Fibroblast of lung (primary cell): Measurements from ENCODE around the gene USP1. TPM values are rescaled to one million over a fixed set of nuclear protein-coding genes. Genes with fewer than 3 reads are reported as not detected.
A peak's percentile ranks its signal among the peaks of the same experiment; 100 is the strongest.

Source experiments
- DNase-seq, 2 donors: peaks; one replicate each; pipeline versions ENCODE4 v3.0.0 to v3.0.0-alpha.2; 2010; ENCODE audit warnings: low read depth in 2 of 2
- H2AFZ ChIP-seq: 2 replicates; pipeline ENCODE4 v1.5.1; 2012; ENCODE audit warnings: low read length, control low read depth, inconsistent platforms
- H3K27ac ChIP-seq: 2 replicates; pipeline ENCODE4 v1.5.1; 2011; ENCODE audit warnings: low read length, control low read depth; ENCODE audit not compliant: insufficient read depth
- H3K27me3 ChIP-seq: 2 replicates; pipeline ENCODE4 v1.5.1; 2011; ENCODE audit warnings: mild to moderate bottlenecking, low read length; ENCODE audit not compliant: control insufficient read depth, insufficient read depth
- H3K36me3 ChIP-seq: 2 replicates; pipeline ENCODE4 v1.5.1; 2011; ENCODE audit warnings: low read length; ENCODE audit not compliant: control insufficient read depth, insufficient read depth
- H3K4me1 ChIP-seq: 2 replicates; pipeline ENCODE4 v1.5.1; 2011; ENCODE audit warnings: low read length; ENCODE audit not compliant: control insufficient read depth, insufficient read depth; ENCODE audit errors: extremely low read depth
- H3K4me2 ChIP-seq: 2 replicates; pipeline ENCODE4 v1.5.1; 2011; ENCODE audit warnings: low read length, control low read depth; ENCODE audit not compliant: insufficient read depth; ENCODE audit errors: extremely low read depth
- H3K4me3 ChIP-seq, 4 experiments: fragments of 200-600 bp in 1 of 4; sonication (generic) in 1 of 4; replicated peaks in 1 of 4; 2 replicates each; pipeline ENCODE4 v1.5.1; 2011 to 2016; ENCODE audit warnings: low read length in 4 of 4, low read depth in 3 of 4, mild to moderate bottlenecking in 3 of 4, control low read depth in 2 of 4, inconsistent platforms in 1 of 4, mixed read lengths in 1 of 4; ENCODE audit not compliant: insufficient read depth in 1 of 4; ENCODE audit errors: control extremely low read depth in 1 of 4
- H3K79me2 ChIP-seq: 2 replicates; pipeline ENCODE4 v1.5.1; 2012; ENCODE audit warnings: mild to moderate bottlenecking, low read length, inconsistent platforms; ENCODE audit not compliant: control insufficient read depth, insufficient read depth
- H3K9ac ChIP-seq: 2 replicates; pipeline ENCODE4 v1.5.1; 2011; ENCODE audit warnings: mild to moderate bottlenecking, low read length, control low read depth; ENCODE audit not compliant: insufficient read depth
- H3K9me3 ChIP-seq: 2 replicates; pipeline ENCODE4 v1.5.1; 2012; ENCODE audit warnings: low read depth, low read length; ENCODE audit not compliant: control insufficient read depth, insufficient read depth
- H4K20me1 ChIP-seq: 2 replicates; pipeline ENCODE4 v1.5.1; 2011; ENCODE audit warnings: low read length; ENCODE audit not compliant: control insufficient read depth, insufficient read depth; ENCODE audit errors: extremely low read depth
- CTCF ChIP-seq, 2 donors: IDR thresholded peaks in 1 of 2; conservative IDR thresholded peaks in 1 of 2; 1 replicate in 1 of 2; 2 replicates in 1 of 2; pipeline ENCODE4 v1.5.1; 2011 to 2012; ENCODE audit warnings: low read length in 2 of 2, control low read depth in 1 of 2, inconsistent platforms in 1 of 2, low read depth in 1 of 2, mild to moderate bottlenecking in 1 of 2
- EZH2 ChIP-seq: IDR thresholded peaks from 2 replicates; pipeline ENCODE4 v1.5.1; 2012; ENCODE audit warnings: low read length, control low read depth, mild to moderate bottlenecking; ENCODE audit errors: missing control alignments
- polyA plus RNA-seq, 2 donors: library from polyadenylated mRNA; depleted of rRNA in 1 of 2; stranded (reverse) in 1 of 2; unstranded in 1 of 2; fragments of >200 nt; gene quantifications; 2 replicates each; pipeline ENCODE4 v1.2.1, GENCODE V29; 2011 to 2012; ENCODE audit warnings: missing spikeins in 1 of 2
- total RNA-seq: library from RNA; depleted of rRNA; stranded (reverse); fragments of >200 nt; gene quantifications from 2 replicates; pipeline ENCODE4 v1.2.1, GENCODE V29; 2014

Gene USP1
- total and polyA plus RNA-seq, 2 donors (not counting 1 experiment from before 2014, with no cell fraction given): 17.3 to 19.5 TPM

GRCh38 chr1:62433861-62434617, 2.8 kb upstream of the USP1 start:
- H3K27me3 ChIP-seq: peaks cover 3% of the 10 kb centered on the region
- no peak overlapping the region for H3K4me3 ChIP-seq
- no peaks in the 10 kb centered on the region for H3K36me3 ChIP-seq
- DNase-seq: peak in 1 of 2 donors; percentile 15
- no peaks in the 10 kb centered on the region for H3K9me3 ChIP-seq
- no peaks in the 10 kb centered on the region for H3K4me1 ChIP-seq
- H3K4me2 ChIP-seq: no peak overlapping the region
- H3K27ac ChIP-seq: no peak overlapping the region
- no peaks in the 10 kb centered on the region for H4K20me1 ChIP-seq
- H2AFZ ChIP-seq: no peak overlapping the region
- H3K9ac ChIP-seq: no peak overlapping the region
- peaks cover 19% of the 10 kb centered on the region for H3K79me2 ChIP-seq
- TF ChIP-seq CTCF (conservative IDR thresholded peaks at IDR 0.05 in 1 of 2, IDR thresholded peaks at IDR 0.05 in 1 of 2; ENCODE audit: low read depth in 1 of 2, low read length in 2 of 2) (no peak), EZH2 (no peak)

GRCh38 chr1:62434618-62435001, 2.2 kb upstream of the USP1 start:
- no peak for DNase-seq
- Histone ChIP-seq H3K36me3 (no peaks in the 10 kb centered on the region), H3K9me3 (no peaks in the 10 kb centered on the region), H3K4me2 (no peak overlapping the region), H3K27ac (no peak overlapping the region), H2AFZ (no peak overlapping the region), H3K9ac (no peak overlapping the region), H3K4me1 (no peaks in the 10 kb centered on the region), H3K79me2 (peaks cover 25% of the 10 kb centered on the region), H3K27me3 (peaks cover 3% of the 10 kb centered on the region), H4K20me1 (no peaks in the 10 kb centered on the region), H3K4me3 (no peak overlapping the region)
- TF ChIP-seq CTCF (conservative IDR thresholded peaks at IDR 0.05 in 1 of 2, IDR thresholded peaks at IDR 0.05 in 1 of 2; ENCODE audit: low read depth in 1 of 2, low read length in 2 of 2) (no peak), EZH2 (no peak)

GRCh38 chr1:62435231-62436038, 1.4 kb upstream of the USP1 start:
- Histone ChIP-seq H3K79me2 (peaks cover 33% of the 10 kb centered on the region), H3K27ac (peak overlapping the region; percentile 99), H3K9ac (peak overlapping the region; percentile 99), H3K4me1 (no peaks in the 10 kb centered on the region), H3K4me3 (peak overlapping the region; percentile 87 to 98 (median 88)), H3K9me3 (no peaks in the 10 kb centered on the region), H3K4me2 (peak overlapping the region; percentile 100), H4K20me1 (no peaks in the 10 kb centered on the region), H3K36me3 (no peaks in the 10 kb centered on the region), H2AFZ (peak overlapping the region; percentile 94), H3K27me3 (peaks cover 3% of the 10 kb centered on the region)
- no peak for DNase-seq
- TF ChIP-seq CTCF (conservative IDR thresholded peaks at IDR 0.05 in 1 of 2, IDR thresholded peaks at IDR 0.05 in 1 of 2; ENCODE audit: low read depth in 1 of 2, low read length in 2 of 2) (no peak), EZH2 (no peak)
